OCI-LY7 (cell line): ENCODE results near the gene ARG2.

Experiments used
- EZH2phosphoT487 ChIP-seq: fragments of 200-600 bp; sonication (generic); IDR thresholded peaks from 2 replicates; pipeline ENCODE4 v1.6.1; 2018; ENCODE audit warnings: low read depth, borderline replicate concordance, mild to moderate bottlenecking, mixed run types, antibody characterized with exemption, low read length, moderate library complexity, mixed read lengths
- TF ChIP-seq, protein P1 (sequence below): fragments of 200-600 bp; sonication (generic); conservative IDR thresholded peaks from 2 replicates; pipeline ENCODE4 v1.5.1; 2014; ENCODE audit warnings: mild to moderate bottlenecking, antibody characterized with exemption, low read length, moderate library complexity, mixed read lengths

DNA sequence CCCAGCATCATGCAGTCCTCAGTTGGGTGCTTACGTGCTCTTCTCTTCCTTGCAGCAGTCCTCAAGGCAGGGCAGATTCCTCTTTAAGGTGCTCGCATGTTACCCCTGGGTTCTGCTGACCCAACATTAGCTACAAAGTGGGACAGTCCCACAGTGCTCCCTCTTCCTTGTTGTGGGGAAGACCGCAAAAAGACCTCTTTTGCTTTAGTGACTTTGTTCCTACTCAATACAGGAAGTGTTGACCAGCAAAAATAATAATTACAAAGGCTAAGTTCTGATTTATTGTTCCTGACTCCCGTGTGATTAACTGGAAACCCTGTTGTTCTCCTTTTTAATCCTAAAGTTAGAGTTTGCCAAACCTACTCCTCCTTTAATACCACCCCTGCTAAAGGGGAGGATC lies 33.4 kb upstream of the ARG2 start:
- TF ChIP-seq, protein P1, sequence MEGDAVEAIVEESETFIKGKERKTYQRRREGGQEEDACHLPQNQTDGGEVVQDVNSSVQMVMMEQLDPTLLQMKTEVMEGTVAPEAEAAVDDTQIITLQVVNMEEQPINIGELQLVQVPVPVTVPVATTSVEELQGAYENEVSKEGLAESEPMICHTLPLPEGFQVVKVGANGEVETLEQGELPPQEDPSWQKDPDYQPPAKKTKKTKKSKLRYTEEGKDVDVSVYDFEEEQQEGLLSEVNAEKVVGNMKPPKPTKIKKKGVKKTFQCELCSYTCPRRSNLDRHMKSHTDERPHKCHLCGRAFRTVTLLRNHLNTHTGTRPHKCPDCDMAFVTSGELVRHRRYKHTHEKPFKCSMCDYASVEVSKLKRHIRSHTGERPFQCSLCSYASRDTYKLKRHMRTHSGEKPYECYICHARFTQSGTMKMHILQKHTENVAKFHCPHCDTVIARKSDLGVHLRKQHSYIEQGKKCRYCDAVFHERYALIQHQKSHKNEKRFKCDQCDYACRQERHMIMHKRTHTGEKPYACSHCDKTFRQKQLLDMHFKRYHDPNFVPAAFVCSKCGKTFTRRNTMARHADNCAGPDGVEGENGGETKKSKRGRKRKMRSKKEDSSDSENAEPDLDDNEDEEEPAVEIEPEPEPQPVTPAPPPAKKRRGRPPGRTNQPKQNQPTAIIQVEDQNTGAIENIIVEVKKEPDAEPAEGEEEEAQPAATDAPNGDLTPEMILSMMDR: no peak
- no peak for TF ChIP-seq EZH2phosphoT487
